Tibial nerve (tissue), 4 donors: ENCODE measurements around the gene GBF1.

Experiments
- CTCF ChIP-seq, 5 experiments: fragments of 200-600 bp in 3 of 5; fragments of 450-650 bp in 2 of 5; sonication (generic) in 3 of 5; IDR thresholded peaks; one replicate each; pipeline ENCODE4 v1.5.1; 2016 to 2019; ENCODE audit warnings: antibody characterized with exemption in 5 of 5, mild to moderate bottlenecking in 3 of 5, moderate library complexity in 2 of 5
- EP300 ChIP-seq, 2 donors: sonication (generic); formaldehyde crosslinking; IDR thresholded peaks; one replicate each; pipeline ENCODE4 v1.6.1; 2017; ENCODE audit warnings: antibody characterized with exemption in 2 of 2, mild to moderate bottlenecking in 1 of 2
- POLR2A ChIP-seq, 2 donors: fragments of 450-650 bp; IDR thresholded peaks; one replicate each; pipeline ENCODE4 v1.6.1; 2017; ENCODE audit warnings: antibody characterized with exemption in 2 of 2, mild to moderate bottlenecking in 2 of 2, moderate library complexity in 2 of 2

GRCh38 chr10:102392306-102392705, 147.0 kb downstream of the GBF1 start:
- TF ChIP-seq CTCF (IDR thresholded peaks at IDR 0.05): no peak
- TF ChIP-seq POLR2A (IDR thresholded peaks at IDR 0.05): no peak
- no peak for TF ChIP-seq EP300 (IDR thresholded peaks at IDR 0.05)
